Tibial nerve (tissue), 4 donors: ENCODE data around the gene RGS7.

ENCODE experiments used
- EP300 ChIP-seq, 2 donors: sonication (generic); formaldehyde crosslinking; IDR thresholded peaks; one replicate each; pipeline ENCODE4 v1.6.1; 2017; ENCODE audit warnings: antibody characterized with exemption in 2 of 2, mild to moderate bottlenecking in 1 of 2
- POLR2A ChIP-seq, 2 donors: fragments of 450-650 bp; IDR thresholded peaks; one replicate each; pipeline ENCODE4 v1.6.1; 2017; ENCODE audit warnings: antibody characterized with exemption in 2 of 2, mild to moderate bottlenecking in 2 of 2, moderate library complexity in 2 of 2
- TF ChIP-seq, protein P1 (sequence below), 5 experiments: fragments of 200-600 bp in 3 of 5; fragments of 450-650 bp in 2 of 5; sonication (generic) in 3 of 5; IDR thresholded peaks; one replicate each; pipeline ENCODE4 v1.5.1; 2016 to 2019; ENCODE audit warnings: antibody characterized with exemption in 5 of 5, mild to moderate bottlenecking in 3 of 5, moderate library complexity in 2 of 5

DNA sequence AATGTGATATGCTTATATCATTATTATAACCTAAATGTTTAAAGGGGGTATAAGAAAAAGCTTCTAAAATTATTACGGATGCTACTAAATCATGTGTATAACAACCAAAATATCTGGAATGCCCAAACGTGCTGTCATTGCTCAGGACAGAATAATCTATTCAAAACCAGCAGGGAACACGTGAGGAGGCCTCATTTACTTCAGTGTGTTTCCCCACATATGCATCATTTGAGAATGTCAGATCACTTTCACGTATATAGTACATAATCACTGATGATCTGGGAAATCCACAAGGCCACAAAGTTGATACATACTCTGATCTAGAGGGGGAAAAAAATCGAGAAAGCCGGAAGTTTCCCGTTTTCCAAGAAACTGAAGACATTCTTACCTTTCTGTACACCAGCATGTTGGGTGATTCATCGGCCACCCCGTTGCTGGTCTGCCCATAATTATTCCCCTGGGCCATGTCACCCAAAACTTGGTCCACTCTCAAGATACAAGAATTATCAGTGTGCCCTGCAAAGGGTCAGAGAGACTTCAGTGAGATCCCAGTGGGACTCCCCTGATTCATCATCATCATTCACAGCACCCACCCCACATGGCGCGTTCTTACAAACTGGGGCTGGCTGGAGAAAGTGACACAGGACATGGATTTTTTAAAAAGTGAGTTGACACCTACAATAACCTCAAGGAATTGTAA, 1.5 kb downstream of the RGS7 start:
- no peak for TF ChIP-seq POLR2A (IDR thresholded peaks at IDR 0.05)
- TF ChIP-seq, protein P1, sequence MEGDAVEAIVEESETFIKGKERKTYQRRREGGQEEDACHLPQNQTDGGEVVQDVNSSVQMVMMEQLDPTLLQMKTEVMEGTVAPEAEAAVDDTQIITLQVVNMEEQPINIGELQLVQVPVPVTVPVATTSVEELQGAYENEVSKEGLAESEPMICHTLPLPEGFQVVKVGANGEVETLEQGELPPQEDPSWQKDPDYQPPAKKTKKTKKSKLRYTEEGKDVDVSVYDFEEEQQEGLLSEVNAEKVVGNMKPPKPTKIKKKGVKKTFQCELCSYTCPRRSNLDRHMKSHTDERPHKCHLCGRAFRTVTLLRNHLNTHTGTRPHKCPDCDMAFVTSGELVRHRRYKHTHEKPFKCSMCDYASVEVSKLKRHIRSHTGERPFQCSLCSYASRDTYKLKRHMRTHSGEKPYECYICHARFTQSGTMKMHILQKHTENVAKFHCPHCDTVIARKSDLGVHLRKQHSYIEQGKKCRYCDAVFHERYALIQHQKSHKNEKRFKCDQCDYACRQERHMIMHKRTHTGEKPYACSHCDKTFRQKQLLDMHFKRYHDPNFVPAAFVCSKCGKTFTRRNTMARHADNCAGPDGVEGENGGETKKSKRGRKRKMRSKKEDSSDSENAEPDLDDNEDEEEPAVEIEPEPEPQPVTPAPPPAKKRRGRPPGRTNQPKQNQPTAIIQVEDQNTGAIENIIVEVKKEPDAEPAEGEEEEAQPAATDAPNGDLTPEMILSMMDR (IDR thresholded peaks at IDR 0.05) = no peak
- TF ChIP-seq EP300 (IDR thresholded peaks at IDR 0.05) = no peak
